ENCODE results near the gene SYCE3. TPM values are rescaled to one million over a fixed set of nuclear protein-coding genes. Genes with fewer than 3 reads are reported as not detected.

The SYCE3 gene
- total and polyA plus RNA-seq, 3 experiments from 2014 or later: not detected

DNA sequence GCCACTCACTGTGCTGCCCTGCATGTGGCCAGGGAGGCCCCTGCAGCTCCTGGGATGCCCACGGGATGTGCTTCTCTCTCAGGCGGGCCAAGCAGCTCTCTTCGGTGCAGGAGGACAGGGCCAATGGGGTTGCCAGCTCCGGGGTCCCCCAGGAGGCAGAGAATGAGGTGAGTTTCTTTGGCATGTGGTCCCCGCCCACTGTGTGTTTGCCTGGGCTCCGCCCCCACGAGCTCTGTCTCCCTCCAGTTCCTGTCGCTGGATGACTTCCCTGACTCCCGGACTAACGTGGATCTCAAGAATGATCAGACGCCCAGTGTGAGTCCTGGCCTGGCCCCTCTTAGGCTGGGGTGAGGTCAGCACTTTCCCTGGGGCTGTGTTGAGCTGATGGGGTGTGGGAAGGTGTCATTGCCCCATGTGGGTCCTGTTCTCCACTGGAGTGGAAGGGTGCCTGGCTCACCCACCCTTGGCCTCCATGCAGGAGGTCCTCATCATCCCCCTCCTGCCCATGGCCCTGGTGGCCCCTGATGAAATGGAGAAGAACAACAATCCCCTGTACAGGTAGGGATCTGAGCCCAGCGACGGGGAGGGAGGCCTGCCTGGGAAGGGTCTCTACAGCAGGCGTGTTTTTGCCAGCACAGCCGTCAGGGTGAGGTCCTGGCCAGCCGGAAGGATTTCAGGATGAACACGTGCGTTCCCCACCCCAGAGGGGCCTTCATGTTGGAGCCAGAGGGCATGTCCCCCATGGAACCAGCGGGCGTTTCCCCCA lies 45.0 kb downstream of the SYCE3 start:
- Histone ChIP-seq H3K27me3 (ENCODE audit: insufficient read depth, low read length, poor library complexity, severe bottlenecking) (no peaks in the 10 kb centered on the region), H3K4me3 (ENCODE audit: low read length) (no peak overlapping the region), H3K36me3 (ENCODE audit: insufficient read depth, low read length) (peaks cover 13% of the 10 kb centered on the region), H3K9me3 (ENCODE audit: low read length) (no peaks in the 10 kb centered on the region), H3K27ac (ENCODE audit: low read depth, low read length) (no peak overlapping the region), H3K4me1 (ENCODE audit: insufficient read depth, low read length) (no peaks in the 10 kb centered on the region)
- Mint-ChIP-seq H3K4me1 (peaks cover 9 to 18% (median 13%) of the 10 kb centered on the region in 3 donors), H3K4me3 (no peak overlapping the region), H3K36me3 (peaks cover 0 to 65% (median 0%) of the 10 kb centered on the region in 3 donors), H3K9me3 (no peaks in the 10 kb centered on the region), H3K27ac (no peak overlapping the region), H3K27me3 (no peaks in the 10 kb centered on the region)
- POLR2A ChIA-PET: interaction anchor here (1.2 kb wide), 1 partner anchor 8 kb away, joined by 3 read pairs; the partner anchor contains the start of gene SCO2
- CTCF ChIA-PET: interaction anchor here (0.5 to 2.8 kb wide), 4 partner anchors 8 to 73 kb away, joined by 4 to 9 read pairs (median 6); partner anchors contain the start of genes LMF2, NCAPH2, SCO2 and SYCE3
- no peak for DNase-seq

- peaks cover 13% of the 10 kb centered on the region for H3K36me3 ChIP-seq (ENCODE audit: insufficient read depth, low read length)
- no peaks in the 10 kb centered on the region for H3K27me3 ChIP-seq (ENCODE audit: insufficient read depth, low read length, poor library complexity, severe bottlenecking)
- ChIA-PET POLR2A (interaction anchor here (1.2 kb wide), 1 partner anchor 9 kb away, joined by 3 read pairs; the partner anchor contains the start of gene SCO2), CTCF (interaction anchor here (1.1 to 2.8 kb wide), 3 partner anchors 9 to 46 kb away, joined by 4 to 9 read pairs (median 8); partner anchors contain the start of genes LMF2, NCAPH2, SCO2 and SYCE3)
- H3K4me1 ChIP-seq (ENCODE audit: insufficient read depth, low read length): no peaks in the 10 kb centered on the region
- Mint-ChIP-seq H3K27ac (peak overlapping the region in 1 of 8 donors; percentile 29), H3K27me3 (peaks cover 0 to 1% of the 10 kb centered on the region in 2 donors), H3K4me1 (peaks cover 9 to 22% (median 18%) of the 10 kb centered on the region in 3 donors), H3K9me3 (no peaks in the 10 kb centered on the region), H3K36me3 (peaks cover 0 to 65% (median 2%) of the 10 kb centered on the region in 3 donors), H3K4me3 (no peak overlapping the region)
- no peak for DNase-seq
- H3K27ac ChIP-seq (ENCODE audit: low read depth, low read length): no peak overlapping the region
- H3K4me3 ChIP-seq (ENCODE audit: low read length): no peak overlapping the region
- no peaks in the 10 kb centered on the region for H3K9me3 ChIP-seq (ENCODE audit: low read length)
Observed at GRCh38 chr22:50516891-50517290, 45.8 kb downstream of the SYCE3 start.

DNA sequence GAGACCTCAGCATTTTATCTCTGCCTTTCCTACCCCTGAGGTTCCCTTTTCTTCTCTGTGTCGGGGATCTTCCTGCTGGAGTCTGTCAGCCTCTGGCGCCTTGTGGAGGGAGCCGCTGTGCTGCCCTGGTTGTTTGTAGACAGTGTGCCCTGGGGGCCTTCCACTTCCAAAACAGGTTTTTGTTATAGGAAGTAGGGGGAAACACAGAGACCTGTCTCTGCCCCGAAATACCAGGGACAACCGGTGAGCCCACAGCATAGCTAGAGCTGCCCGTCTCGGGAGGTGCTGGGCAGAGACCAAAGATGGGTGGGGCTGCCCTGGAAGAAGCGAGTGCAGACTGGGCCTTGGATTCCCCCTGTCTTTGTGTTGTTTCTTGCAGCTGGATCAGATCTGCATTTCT lies 46.7 kb downstream of the SYCE3 start:
- no peak for DNase-seq
- Mint-ChIP-seq H3K36me3 (peaks cover 0 to 63% (median 2%) of the 10 kb centered on the region in 3 donors), H3K27me3 (peaks cover 0 to 1% of the 10 kb centered on the region in 2 donors), H3K9me3 (no peaks in the 10 kb centered on the region), H3K4me1 (peaks cover 9 to 22% (median 18%) of the 10 kb centered on the region in 3 donors), H3K27ac (no peak overlapping the region), H3K4me3 (no peak overlapping the region)
- Histone ChIP-seq H3K9me3 (ENCODE audit: low read length) (no peaks in the 10 kb centered on the region), H3K27ac (ENCODE audit: low read depth, low read length) (no peak overlapping the region), H3K36me3 (ENCODE audit: insufficient read depth, low read length) (peaks cover 13% of the 10 kb centered on the region), H3K27me3 (ENCODE audit: insufficient read depth, low read length, poor library complexity, severe bottlenecking) (no peaks in the 10 kb centered on the region), H3K4me3 (ENCODE audit: low read length) (no peak overlapping the region), H3K4me1 (ENCODE audit: insufficient read depth, low read length) (no peaks in the 10 kb centered on the region)
- CTCF ChIA-PET: interaction anchor here (3.0 kb wide), 1 partner anchor 9 kb away, joined by 20 read pairs; the partner anchor contains the start of gene SCO2
- POLR2A ChIA-PET: no interaction called here

DNA sequence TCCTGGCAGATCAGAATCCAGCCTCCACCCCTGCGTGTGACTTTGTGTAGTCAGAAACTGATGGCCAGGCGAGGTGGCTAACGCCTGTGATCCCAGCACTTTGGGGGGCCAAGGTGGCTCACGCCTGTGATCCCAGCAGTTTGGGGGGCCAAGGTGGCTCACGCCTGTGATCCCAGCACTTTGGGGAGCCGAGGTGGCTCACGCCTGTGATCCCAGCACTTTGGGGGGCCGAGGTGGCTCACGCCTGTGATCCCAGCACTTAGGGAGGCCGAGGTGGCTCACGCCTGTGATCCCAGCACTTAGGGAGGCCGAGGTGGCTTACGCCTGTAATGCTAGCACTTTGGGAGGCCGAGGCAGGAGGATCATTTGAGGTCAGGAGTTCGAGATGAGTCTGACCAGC lies 49.5 kb downstream of the SYCE3 start:
- ChIA-PET CTCF (interaction anchor here (3.0 to 8.7 kb wide), 2 partner anchors 12 kb away, joined by 20 to 91 read pairs; partner anchors contain the start of gene SCO2), POLR2A (interaction anchor here (0.8 to 2.3 kb wide), 2 partner anchors 12 to 14 kb away, joined by 10 to 12 read pairs; partner anchors contain the start of gene SCO2)
- DNase-seq: no peak
- no peak overlapping the region for H3K4me3 Mint-ChIP-seq
- H3K36me3 Mint-ChIP-seq: peaks cover 0 to 48% (median 2%) of the 10 kb centered on the region in 3 donors
- H3K27me3 Mint-ChIP-seq: peaks cover 0 to 1% of the 10 kb centered on the region in 2 donors
- peaks cover 11% of the 10 kb centered on the region for H3K4me1 ChIP-seq (ENCODE audit: insufficient read depth, low read length)
- peaks cover 12% of the 10 kb centered on the region for H3K36me3 ChIP-seq (ENCODE audit: insufficient read depth, low read length)
- H3K27ac ChIP-seq (ENCODE audit: low read depth, low read length): no peak overlapping the region
- no peak overlapping the region for H3K27ac Mint-ChIP-seq
- H3K27me3 ChIP-seq (ENCODE audit: insufficient read depth, low read length, poor library complexity, severe bottlenecking): no peaks in the 10 kb centered on the region
- no peak overlapping the region for H3K4me3 ChIP-seq (ENCODE audit: low read length)
- no peaks in the 10 kb centered on the region for H3K9me3 Mint-ChIP-seq
- H3K9me3 ChIP-seq (ENCODE audit: low read length): no peaks in the 10 kb centered on the region
- peaks cover 22 to 36% (median 30%) of the 10 kb centered on the region in 3 donors for H3K4me1 Mint-ChIP-seq

DNA sequence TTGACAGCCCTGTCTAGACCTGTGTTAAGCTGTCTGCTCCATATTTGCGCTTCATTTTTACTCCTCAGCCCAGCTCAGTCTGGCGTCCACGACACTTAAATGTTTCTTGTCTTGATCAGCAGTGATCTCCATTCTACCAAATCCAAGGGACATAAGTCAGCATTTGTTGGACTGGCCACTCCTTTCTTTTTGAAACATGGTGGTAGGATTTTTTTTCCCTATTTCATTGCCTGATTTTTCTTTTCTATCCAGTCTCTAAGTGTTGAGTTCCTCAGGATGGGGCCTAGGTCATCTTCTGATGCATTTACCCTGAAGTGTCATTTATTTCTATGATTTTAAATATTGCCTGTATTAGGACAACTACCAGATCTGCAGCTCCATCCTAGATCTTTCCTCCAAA lies 53.8 kb downstream of the SYCE3 start:
- Histone ChIP-seq H3K27ac (ENCODE audit: low read depth, low read length) (peak overlapping the region; percentile 88), H3K4me3 (ENCODE audit: low read length) (peak overlapping the region; percentile 55), H3K9me3 (ENCODE audit: low read length) (no peaks in the 10 kb centered on the region), H3K4me1 (ENCODE audit: insufficient read depth, low read length) (peaks cover 23% of the 10 kb centered on the region), H3K27me3 (ENCODE audit: insufficient read depth, low read length, poor library complexity, severe bottlenecking) (no peaks in the 10 kb centered on the region), H3K36me3 (ENCODE audit: insufficient read depth, low read length) (peaks cover 11% of the 10 kb centered on the region)
- peaks cover 0 to 33% (median 2%) of the 10 kb centered on the region in 3 donors for H3K36me3 Mint-ChIP-seq
- H3K27me3 Mint-ChIP-seq: peaks cover 0 to 1% of the 10 kb centered on the region in 2 donors
- ChIA-PET CTCF (interaction anchor here (0.9 to 8.7 kb wide), 9 partner anchors 9 to 112 kb away, joined by 3 to 91 read pairs (median 8); partner anchors contain the start of genes SCO2 and SYCE3), POLR2A (interaction anchor here (0.6 to 3.3 kb wide), 9 partner anchors 16 to 318 kb away, joined by 3 to 93 read pairs (median 7); partner anchors contain the start of genes KLHDC7B, SCO2 and SYCE3)
- peak overlapping the region; percentile 87 to 100 (median 98) for H3K27ac Mint-ChIP-seq
- H3K9me3 Mint-ChIP-seq: no peaks in the 10 kb centered on the region
- H3K4me3 Mint-ChIP-seq: peak overlapping the region; percentile 92 to 97 (median 94)
- peaks cover 17 to 36% (median 19%) of the 10 kb centered on the region in 3 donors for H3K4me1 Mint-ChIP-seq
- DNase-seq: no peak

GRCh38 chr22:50507991-50508884 lies 54.5 kb downstream of the SYCE3 start, which contains the start of gene NCAPH2:
Gene NCAPH2, plus strand, starts transcription at chr22:50508224. Its CDS starts 114 bp downstream, at chr22:50508338.
- Histone ChIP-seq H3K27ac (ENCODE audit: low read depth, low read length) (peak within 1 kb of the TSS; percentile 88), H3K4me1 (ENCODE audit: insufficient read depth, low read length) (peaks cover 23% of the 10 kb centered on the region), H3K4me3 (ENCODE audit: low read length) (peak within 1 kb of the TSS; percentile 80), H3K36me3 (ENCODE audit: insufficient read depth, low read length) (peaks cover 11% of the 10 kb centered on the region), H3K27me3 (ENCODE audit: insufficient read depth, low read length, poor library complexity, severe bottlenecking) (no peaks in the 10 kb centered on the region), H3K9me3 (ENCODE audit: low read length) (no peaks in the 10 kb centered on the region)
- DNase-seq: peak in 4 of 5 donors; percentile 96 to 98 (median 96)
- Mint-ChIP-seq H3K4me1 (peaks cover 17 to 32% (median 19%) of the 10 kb centered on the region in 3 donors), H3K4me3 (peak within 1 kb of the TSS; percentile 92 to 99 (median 94)), H3K27me3 (peaks cover 0 to 1% of the 10 kb centered on the region in 2 donors), H3K36me3 (peaks cover 0 to 33% (median 2%) of the 10 kb centered on the region in 3 donors), H3K9me3 (no peaks in the 10 kb centered on the region), H3K27ac (peak within 1 kb of the TSS; percentile 93 to 100 (median 98))
- ChIA-PET CTCF (interaction anchor here (0.6 to 8.7 kb wide), 12 partner anchors 9 to 265 kb away, joined by 3 to 91 read pairs (median 5); partner anchors contain the start of genes SCO2 and SYCE3), POLR2A (interaction anchor here (0.6 to 3.3 kb wide), 18 partner anchors 10 to 317 kb away, joined by 3 to 93 read pairs (median 6); partner anchors contain the start of genes CHKB, HDAC10, KLHDC7B and SCO2)
